HFF-Myc (cell line): Measurements from ENCODE around the gene NR3C2.

ENCODE experiments used
- DNase-seq: peaks from one replicate; pipeline ENCODE4 v3.0.0-alpha.2; 2011; ENCODE audit warnings: low read depth; ENCODE audit errors: extremely low read depth
- H3K4me3 ChIP-seq: replicated peaks from 2 replicates; pipeline ENCODE4 v1.5.1; 2011; ENCODE audit warnings: low read depth, mild to moderate bottlenecking, control low read depth, low read length
- TF ChIP-seq, protein P1 (sequence below): IDR thresholded peaks from 2 replicates; pipeline ENCODE4 v1.5.1; 2012; ENCODE audit warnings: mild to moderate bottlenecking, low read depth, low read length, control low read depth; ENCODE audit errors: missing control alignments

NR3C2 gene

DNA sequence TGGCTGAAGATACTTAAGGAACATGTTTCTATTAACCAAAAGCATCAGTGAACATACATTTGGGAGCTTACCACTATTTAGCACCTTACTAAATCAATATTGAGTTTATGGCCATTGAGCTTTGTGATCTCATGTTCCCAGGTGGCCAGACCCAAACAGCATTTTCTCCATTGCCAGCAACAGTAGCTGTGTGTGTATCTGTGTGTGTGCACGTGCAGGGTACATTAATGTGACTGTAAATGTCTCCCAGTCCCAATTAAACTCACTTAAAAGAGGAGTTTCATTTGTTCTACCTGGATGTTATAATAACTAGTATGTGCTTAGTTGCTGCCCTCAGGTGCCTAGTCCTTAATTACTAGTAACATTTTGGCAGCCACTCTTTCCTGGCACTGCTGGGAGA, 282.4 kb downstream of the NR3C2 start:
- H3K4me3 ChIP-seq: no peak overlapping the region
- DNase-seq: no peak
- TF ChIP-seq, protein P1, sequence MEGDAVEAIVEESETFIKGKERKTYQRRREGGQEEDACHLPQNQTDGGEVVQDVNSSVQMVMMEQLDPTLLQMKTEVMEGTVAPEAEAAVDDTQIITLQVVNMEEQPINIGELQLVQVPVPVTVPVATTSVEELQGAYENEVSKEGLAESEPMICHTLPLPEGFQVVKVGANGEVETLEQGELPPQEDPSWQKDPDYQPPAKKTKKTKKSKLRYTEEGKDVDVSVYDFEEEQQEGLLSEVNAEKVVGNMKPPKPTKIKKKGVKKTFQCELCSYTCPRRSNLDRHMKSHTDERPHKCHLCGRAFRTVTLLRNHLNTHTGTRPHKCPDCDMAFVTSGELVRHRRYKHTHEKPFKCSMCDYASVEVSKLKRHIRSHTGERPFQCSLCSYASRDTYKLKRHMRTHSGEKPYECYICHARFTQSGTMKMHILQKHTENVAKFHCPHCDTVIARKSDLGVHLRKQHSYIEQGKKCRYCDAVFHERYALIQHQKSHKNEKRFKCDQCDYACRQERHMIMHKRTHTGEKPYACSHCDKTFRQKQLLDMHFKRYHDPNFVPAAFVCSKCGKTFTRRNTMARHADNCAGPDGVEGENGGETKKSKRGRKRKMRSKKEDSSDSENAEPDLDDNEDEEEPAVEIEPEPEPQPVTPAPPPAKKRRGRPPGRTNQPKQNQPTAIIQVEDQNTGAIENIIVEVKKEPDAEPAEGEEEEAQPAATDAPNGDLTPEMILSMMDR: no peak

- no peak for DNase-seq
- TF ChIP-seq, protein P1: no peak
- no peak overlapping the region for H3K4me3 ChIP-seq
Observed at GRCh38 chr4:148154769-148155168, 287.4 kb downstream of the NR3C2 start.

GRCh38 chr4:148152868-148153625, 289.2 kb downstream of the NR3C2 start:
- DNase-seq: no peak
- H3K4me3 ChIP-seq: no peak overlapping the region
- TF ChIP-seq, protein P1: peak; percentile 11

- no peak for DNase-seq
- H3K4me3 ChIP-seq: no peak overlapping the region
- TF ChIP-seq, protein P1: no peak
Observed at GRCh38 chr4:148151806-148152205, 290.4 kb downstream of the NR3C2 start.

DNA sequence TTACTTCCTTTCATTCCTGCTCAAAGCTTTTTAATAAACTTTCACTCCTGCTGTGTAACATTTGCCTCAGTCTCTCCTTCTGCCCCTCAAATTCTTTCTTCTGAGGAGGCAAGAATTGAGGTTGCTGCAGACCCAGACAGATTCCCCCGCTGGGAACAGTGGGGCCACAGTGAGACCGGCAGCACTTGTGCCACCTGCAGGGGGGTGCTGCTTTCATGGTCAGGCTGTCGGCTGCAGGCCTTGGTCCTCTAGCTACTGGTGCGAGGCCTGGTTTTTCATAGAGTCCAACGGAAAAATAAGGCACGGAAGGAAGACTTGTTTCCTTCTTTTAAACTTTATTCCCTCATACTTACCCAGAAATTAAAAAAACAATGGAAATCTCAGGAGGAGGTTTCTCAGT, 296.7 kb downstream of the NR3C2 start:
- DNase-seq: no peak
- H3K4me3 ChIP-seq: no peak overlapping the region
- TF ChIP-seq, protein P1: no peak

- TF ChIP-seq, protein P1: no peak
- DNase-seq: no peak
- no peak overlapping the region for H3K4me3 ChIP-seq
Observed at GRCh38 chr4:148143174-148143573, 299.0 kb downstream of the NR3C2 start.

- no peak for DNase-seq
- TF ChIP-seq, protein P1: no peak
- no peak overlapping the region for H3K4me3 ChIP-seq
Observed at GRCh38 chr4:148141501-148141900, 300.7 kb downstream of the NR3C2 start.
